Measurements from ENCODE around the gene SIRPB2. TPM values are rescaled to one million over a fixed set of nuclear protein-coding genes. Genes with fewer than 3 reads are reported as not detected.

SIRPB2 gene
- total and polyA plus RNA-seq, 2 of the 4 experiments (the other 2 are of a cell fraction): not detected

- Histone ChIP-seq H2AK9ac (replicated peaks; ENCODE audit: low read depth, low read length, poor library complexity) (no peak overlapping the region), H2BK20ac (ENCODE audit: low read depth, low read length) (no peak overlapping the region), H4K5ac (ENCODE audit: low read depth, low read length) (no peak overlapping the region), H4K8ac (ENCODE audit: low read depth in 2 of 2, low read length in 2 of 2) (no peak overlapping the region), H3K56ac (ENCODE audit: extremely low read depth, insufficient read depth, low read length) (no peak overlapping the region), H3K14ac (replicated peaks; ENCODE audit: low read depth, low read length) (no peak overlapping the region), H3K4me1 (ENCODE audit: control insufficient read depth, insufficient read depth, low read length) (no peaks in the 10 kb centered on the region), H3K9me1 (ENCODE audit: insufficient read depth, low read length) (no peaks in the 10 kb centered on the region), H3K9ac (ENCODE audit: low read depth, low read length) (no peak overlapping the region), H4K20me1 (ENCODE audit: insufficient read depth, low read length) (no peaks in the 10 kb centered on the region), H3K9me3 (ENCODE audit: control insufficient read depth, insufficient read depth, low read length) (no peaks in the 10 kb centered on the region), H3K79me1 (ENCODE audit: low read depth in 1 of 2, low read length in 2 of 2) (no peaks in the 10 kb centered on the region), H3K4ac (ENCODE audit: low read depth, low read length) (no peak overlapping the region), H3K36me3 (ENCODE audit: control insufficient read depth, insufficient read depth, low read length) (no peaks in the 10 kb centered on the region), H3K18ac (ENCODE audit: low read depth, low read length) (no peak overlapping the region), H2AFZ (replicated peaks; ENCODE audit: low read length, poor library complexity) (no peak overlapping the region), H4K91ac (ENCODE audit: insufficient read depth, low read depth, low read length) (no peak overlapping the region), H2BK5ac (ENCODE audit: low read depth, low read length, poor library complexity, severe bottlenecking) (no peak overlapping the region), H3K27ac (ENCODE audit: insufficient read depth, low read length) (no peak overlapping the region), H3K27me3 (ENCODE audit: control insufficient read depth, insufficient read depth, low read length) (peaks cover 3% of the 10 kb centered on the region; the same call in 1 of the 2 replicates), H2AK5ac (ENCODE audit: low read depth, low read length) (no peak overlapping the region), H3K23ac (ENCODE audit: low read depth, low read length) (no peak overlapping the region), H3K4me3 (ENCODE audit: insufficient read depth, low read depth, low read length) (no peak overlapping the region), H2BK15ac (ENCODE audit: low read depth, low read length) (no peak overlapping the region), H3K4me2 (ENCODE audit: low read depth, low read length) (no peak overlapping the region), H2BK120ac (ENCODE audit: low read depth, low read length) (no peak overlapping the region)
- ChIA-PET POLR2A (ENCODE audit: unreplicated experiment) (no interaction called here), CTCF (no interaction called here)
- 65% methylated on average over 2 of the region's 4 CpGs; no CpG with 5 or more reads in 1 of the 2 experiments for WGBS, 2 experiments (ENCODE audit: extremely low coverage in 2 of 2, insufficient read length in 1 of 2)
- in situ Hi-C loops (cut with MboI; ENCODE audit: low sequenced_read_pairs): no loop called here
- ATAC-seq (ENCODE audit: low read depth) (no peak), DNase-seq (no peak)
- dilution Hi-C loops (cut with HindIII; ENCODE audit: low sequenced_read_pairs, unreplicated experiment): no loop called here
- no TSS peak for BruUV-seq (replicated peaks)
- TF ChIP-seq CEBPB (IDR thresholded peaks at IDR 0.05; ENCODE audit: low read depth, low read length) (no peak), MXI1 (IDR thresholded peaks at IDR 0.05; ENCODE audit: borderline replicate concordance, low read depth, low read length) (no peak), MAFK (IDR thresholded peaks at IDR 0.05; ENCODE audit: low read depth, low read length) (no peak), NFE2L2 (IDR thresholded peaks at IDR 0.05; ENCODE audit: low read depth, low read length) (no peak), RAD21 (IDR thresholded peaks at IDR 0.05; ENCODE audit: low read length) (no peak), ELK1 (IDR thresholded peaks at IDR 0.05; ENCODE audit: borderline replicate concordance, low read depth, low read length) (no peak), POLR2A (IDR thresholded peaks at IDR 0.05; ENCODE audit: low read depth, low read length) (no peak), FOS (IDR thresholded peaks at IDR 0.05; ENCODE audit: low read depth, low read length) (no peak), RCOR1 (IDR thresholded peaks at IDR 0.05; ENCODE audit: insufficient replicate concordance, low read length) (no peak)
- TF ChIP-seq, protein P1, sequence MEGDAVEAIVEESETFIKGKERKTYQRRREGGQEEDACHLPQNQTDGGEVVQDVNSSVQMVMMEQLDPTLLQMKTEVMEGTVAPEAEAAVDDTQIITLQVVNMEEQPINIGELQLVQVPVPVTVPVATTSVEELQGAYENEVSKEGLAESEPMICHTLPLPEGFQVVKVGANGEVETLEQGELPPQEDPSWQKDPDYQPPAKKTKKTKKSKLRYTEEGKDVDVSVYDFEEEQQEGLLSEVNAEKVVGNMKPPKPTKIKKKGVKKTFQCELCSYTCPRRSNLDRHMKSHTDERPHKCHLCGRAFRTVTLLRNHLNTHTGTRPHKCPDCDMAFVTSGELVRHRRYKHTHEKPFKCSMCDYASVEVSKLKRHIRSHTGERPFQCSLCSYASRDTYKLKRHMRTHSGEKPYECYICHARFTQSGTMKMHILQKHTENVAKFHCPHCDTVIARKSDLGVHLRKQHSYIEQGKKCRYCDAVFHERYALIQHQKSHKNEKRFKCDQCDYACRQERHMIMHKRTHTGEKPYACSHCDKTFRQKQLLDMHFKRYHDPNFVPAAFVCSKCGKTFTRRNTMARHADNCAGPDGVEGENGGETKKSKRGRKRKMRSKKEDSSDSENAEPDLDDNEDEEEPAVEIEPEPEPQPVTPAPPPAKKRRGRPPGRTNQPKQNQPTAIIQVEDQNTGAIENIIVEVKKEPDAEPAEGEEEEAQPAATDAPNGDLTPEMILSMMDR (conservative IDR thresholded peaks at IDR 0.05; ENCODE audit: low read depth, low read length): no peak
- TF ChIP-seq, protein P2, sequence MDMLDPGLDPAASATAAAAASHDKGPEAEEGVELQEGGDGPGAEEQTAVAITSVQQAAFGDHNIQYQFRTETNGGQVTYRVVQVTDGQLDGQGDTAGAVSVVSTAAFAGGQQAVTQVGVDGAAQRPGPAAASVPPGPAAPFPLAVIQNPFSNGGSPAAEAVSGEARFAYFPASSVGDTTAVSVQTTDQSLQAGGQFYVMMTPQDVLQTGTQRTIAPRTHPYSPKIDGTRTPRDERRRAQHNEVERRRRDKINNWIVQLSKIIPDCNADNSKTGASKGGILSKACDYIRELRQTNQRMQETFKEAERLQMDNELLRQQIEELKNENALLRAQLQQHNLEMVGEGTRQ (IDR thresholded peaks at IDR 0.05; ENCODE audit: low read depth, low read length): no peak
- intact Hi-C loops (cut with micrococcal nuclease): no loop called here
Measured at GRCh38 chr20:1537731-1538058, 46.5 kb upstream of the SIRPB2 start.
